ENCODE results near the gene JARID2.

Gene JARID2

DNA sequence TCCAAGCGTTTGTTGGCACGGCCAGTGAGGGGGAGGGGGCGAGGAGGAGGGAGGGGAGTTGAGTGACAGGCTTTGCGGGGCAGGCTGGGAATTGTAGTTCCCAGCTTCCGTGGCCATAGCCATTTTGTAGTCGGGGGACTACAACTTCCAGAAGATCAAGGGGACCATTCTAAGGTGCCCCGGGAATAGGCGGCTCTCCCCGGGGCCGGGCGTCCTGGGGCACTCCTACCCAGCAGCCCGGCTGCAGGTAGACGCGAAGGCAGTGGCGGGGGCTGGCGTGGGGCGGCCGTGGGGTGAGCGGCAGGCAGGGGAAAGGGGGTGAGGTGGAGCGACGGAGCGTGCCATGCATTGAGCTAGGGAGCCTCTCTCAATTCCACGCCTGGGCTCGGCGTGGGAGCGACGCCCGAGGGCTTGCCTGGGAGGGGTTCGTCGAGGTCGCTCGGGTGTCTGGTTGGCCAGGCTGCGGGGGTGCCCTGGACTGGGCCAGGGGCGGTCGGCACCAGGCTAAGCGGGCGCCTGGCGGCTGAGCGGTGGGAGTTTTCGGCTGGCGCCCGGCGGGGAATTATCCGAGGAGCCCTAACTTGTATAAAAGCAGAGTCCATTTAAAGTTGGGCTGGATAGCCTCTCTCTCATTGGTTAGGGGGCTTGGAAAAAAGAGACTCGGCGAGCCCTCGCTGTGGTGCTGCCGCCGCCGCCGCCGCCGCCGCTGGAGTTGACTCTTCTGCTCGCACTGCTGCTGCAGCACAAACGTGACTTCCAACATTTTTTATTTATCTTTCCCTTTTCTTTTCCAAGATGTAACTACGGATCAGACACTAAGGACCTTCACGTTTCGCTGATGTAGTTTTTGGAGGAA, at the start of gene JARID2:
JARID2 (plus strand) TSS at position 709 of the 856 bp plus-strand sequence. CDS start 471 bp downstream, outside the sequence.
- DNase-seq = peak; percentile 95 to 96

DNA sequence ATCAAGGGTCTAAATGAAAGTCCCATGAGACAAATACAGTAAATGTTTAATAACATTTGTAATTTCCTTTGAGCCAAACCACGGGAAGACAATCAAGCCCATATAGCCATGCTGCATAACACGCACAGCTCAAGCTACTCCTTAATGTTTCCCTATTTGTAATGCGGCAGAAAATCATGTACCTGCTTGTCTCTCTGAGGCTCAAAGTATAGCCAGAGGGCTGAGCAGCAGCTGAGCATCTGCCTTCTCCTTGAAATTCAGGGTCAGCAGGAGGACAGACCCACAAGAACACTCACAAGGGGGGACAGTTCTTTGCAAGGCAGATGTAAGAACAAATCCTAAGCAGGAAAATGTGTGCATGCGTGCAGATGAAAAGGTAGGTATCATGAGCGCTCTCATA, 45.8 kb upstream of the JARID2 start:
- DNase-seq = no peak

DNA sequence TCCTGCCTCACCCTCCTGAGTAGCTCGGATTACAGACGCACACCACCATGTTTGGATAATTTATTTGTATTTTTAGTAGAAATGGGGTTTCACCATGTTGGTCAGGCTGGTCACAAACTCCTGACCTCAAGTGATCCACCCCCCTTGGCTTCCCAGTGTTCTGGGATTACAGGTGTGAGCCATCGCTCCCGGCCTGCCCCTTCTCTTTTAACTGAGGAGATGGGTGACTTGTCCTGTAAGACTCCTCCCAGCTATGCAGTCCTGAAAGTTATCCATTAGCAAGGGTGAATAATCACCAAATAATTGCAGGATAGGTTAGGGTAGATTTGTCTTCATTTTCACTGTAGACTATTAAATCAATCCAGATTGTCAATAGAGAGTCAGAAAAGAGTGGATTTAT, 40.5 kb upstream of the JARID2 start:
- no peak for DNase-seq

DNA sequence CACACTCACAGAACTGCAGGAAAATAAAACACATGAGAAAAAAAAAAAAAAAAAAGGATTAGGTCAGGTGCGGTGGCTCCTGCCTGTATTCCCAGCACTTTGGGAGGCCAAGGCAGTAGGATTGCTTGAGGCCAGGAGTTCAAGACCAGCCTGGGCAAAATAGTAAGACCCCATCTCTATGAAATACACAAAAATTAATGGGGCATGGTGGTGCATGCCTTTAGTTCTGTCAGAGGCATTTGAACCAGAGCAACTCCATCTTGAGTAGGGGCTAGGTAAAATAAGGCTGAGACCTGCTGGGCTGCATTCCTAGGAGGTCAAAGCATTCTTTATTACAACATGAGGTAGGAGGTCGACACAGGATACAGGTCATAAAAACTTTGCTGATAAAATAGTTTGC, 39.0 kb upstream of the JARID2 start:
- DNase-seq = no peak

DNA sequence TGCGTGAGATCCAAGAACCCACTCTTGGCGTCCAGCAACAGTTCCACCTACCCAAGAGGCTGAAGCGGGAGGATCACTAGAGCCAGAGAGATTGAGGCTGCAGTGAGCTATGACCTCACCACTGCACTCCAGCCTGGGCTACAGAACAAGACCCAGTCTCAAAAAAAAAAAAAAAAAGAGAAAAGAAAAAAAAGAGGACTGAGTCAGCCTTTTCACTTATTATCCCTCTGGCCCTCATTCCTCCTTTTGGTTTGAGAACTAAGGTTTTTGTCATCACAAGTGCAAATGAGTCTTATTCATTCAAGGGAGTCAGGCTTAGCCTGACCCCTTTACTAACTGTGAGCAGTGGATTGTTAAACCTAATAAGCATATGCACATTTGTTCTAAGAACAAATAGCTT, 37.9 kb upstream of the JARID2 start:
- no peak for DNase-seq

DNA sequence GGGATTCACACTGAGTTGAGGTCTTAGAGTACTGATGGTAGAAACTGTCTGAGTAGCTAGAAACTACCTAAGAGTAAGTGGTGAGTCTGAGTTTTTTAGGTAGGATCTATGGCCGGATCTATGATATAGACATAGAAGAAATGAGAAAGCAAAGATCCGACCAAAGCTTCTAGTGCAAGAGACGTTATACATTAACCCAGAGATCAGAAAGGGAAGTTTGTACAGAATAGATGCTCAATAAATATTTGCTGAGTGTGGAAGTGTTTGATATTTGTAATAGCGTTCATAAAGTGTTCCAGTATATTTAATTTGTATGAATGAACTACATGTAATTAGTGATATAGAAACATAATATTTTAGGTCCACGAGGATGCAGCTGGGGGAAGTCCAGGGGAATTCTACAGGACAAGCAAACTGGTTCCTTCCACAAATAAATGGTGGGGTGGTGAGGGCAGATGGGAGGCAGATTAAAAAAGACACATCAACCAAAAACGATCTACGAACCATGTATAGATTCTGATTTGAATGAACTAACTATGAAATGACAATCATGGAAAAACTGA, 31.9 kb upstream of the JARID2 start:
- no peak for DNase-seq

DNA sequence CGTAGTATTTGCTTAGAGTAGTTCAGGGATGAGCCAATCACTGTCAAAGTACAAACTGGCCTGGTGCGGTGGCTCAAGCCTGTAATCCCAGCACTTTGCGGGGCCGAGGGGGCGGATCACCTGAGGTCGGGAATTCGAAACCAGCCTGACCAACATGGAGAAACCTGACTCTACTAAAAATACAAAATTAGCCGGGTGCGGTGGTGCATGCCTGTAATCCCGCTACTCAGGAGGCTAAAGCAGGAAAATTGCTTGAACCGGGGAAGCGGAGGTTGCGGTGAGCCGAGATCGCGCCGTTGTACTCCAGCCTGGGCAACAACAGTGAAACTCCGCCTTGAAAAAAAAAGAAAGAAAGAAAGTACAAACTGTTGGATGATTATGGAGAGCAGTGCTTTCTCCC, 27.5 kb upstream of the JARID2 start:
- DNase-seq = no peak

DNA sequence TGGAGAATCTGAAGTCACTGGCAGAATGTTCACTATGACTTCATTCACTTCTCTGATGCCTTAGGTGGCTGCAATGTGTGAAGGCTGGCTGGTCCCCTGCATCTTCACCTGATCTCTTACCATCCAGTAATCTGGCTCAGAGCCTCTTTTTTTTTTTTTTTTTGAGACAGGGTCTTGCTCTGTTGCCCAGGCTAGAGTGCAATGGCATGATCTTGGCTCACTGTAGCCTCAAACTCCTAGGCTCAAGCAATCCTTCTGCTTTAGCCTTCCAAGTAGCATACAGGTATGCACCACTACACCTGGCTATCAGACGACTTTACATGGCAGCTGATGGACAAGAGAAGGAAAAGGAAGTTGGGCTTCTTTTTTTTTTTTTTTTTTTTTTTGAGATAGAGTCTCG, 25.8 kb upstream of the JARID2 start:
- DNase-seq = no peak

DNA sequence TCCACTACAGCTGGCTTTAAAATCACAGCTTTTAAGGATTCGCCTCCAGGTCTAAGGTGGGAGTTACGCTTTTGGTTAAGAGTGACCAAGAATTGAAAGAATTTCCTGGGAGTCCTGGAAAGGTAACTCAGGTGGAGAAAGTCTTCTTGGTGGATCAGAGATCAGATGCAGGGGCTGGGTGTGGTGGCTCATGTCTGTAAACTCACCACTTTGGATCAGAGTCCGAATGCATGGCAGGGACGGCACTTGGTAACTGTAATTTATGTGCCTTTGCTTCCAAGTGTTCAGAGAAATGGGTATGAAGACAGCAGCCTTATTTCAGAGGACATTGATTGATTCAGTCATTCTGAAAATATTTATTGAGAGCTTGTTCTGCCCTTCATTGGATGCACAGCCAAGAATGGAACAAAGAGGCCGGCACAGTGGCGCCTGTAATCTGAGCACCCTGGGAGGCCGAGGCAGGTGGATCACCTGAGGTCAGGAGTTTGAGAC, 18.0 kb upstream of the JARID2 start:
- no peak for DNase-seq

DNA sequence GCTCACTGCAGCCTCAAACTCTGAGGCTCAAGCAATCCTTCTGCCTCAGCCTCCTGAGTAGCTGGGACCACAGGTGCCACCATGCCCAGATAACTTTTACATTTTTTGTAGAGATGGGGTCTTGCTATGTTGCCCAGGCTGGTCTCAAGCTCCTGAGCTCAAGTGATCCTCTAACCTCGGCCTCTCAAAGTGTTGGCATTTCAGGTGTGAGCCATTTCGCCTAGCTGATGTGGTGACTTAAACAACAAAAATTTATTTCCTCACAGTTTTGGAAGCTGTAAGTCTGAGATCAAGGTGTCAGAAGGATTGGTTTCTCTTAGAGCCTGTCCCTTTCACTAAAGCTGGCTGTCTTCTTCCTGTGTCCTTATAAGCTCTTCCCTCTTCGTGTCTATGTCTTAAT, 15.0 kb upstream of the JARID2 start:
- DNase-seq = no peak

DNA sequence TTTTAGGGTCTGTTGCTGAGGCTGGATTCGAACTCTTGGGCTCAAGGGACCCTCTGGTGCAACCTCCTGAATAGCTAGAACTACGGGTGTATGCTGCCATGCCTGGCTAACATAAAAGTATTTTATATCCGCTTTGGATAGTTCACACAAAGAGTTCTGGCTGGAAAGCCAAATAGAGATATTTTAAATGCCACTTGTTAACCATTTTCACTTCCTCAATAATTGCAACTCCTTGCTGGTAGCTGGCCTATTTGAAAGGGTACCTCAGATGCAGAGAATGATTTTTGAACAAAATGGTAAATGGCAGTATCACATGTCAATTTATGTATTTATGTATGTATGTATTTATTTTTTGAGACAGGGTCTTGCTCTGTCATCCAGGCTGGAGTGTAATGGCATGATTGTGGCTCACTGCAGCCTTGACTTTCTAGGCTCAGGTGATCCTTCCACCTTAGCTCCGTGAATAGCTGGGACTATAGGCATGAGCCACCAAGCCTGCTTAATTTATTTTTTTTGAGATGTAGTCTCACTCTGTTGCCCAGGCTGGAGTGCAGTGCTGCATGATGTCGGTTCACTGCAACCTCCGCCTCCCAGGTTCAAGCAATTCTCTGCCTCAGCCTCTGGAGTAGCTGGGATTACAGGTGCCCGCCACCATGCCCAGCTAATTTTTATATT, 12.9 kb upstream of the JARID2 start:
- DNase-seq = no peak

DNA sequence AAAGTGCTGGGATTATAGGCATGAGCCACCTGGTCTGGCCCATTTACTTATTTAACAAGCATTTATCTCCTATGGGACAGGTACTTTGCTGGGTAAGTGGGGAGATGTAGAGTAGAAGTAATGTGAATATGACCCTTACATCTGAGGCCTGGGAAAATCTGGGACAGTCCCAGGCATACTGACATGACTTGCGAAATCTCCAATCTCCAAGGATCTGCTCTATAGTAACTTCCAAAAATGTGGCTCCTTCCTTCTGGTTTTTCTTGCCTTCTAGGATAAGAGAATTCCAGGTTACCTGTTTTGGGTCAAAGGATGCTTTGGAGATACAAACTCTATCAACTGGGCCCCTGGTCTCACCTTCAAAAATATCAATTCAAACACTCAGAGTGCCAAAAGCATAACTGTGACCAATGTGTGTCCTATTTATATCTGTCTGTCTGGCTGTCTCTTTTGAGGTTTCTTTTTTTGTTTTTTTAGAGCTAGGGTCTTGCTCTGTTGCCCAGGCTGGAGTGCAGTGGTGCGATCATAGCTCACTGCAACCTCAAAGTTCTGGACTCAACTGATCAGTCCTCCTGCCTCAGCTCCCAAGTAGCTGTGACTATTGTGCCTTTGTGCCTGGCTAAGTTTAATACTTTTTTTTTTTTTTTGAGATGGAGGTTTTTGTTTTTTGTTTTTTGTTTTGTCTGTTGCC, 11.7 kb upstream of the JARID2 start:
- DNase-seq = no peak

DNA sequence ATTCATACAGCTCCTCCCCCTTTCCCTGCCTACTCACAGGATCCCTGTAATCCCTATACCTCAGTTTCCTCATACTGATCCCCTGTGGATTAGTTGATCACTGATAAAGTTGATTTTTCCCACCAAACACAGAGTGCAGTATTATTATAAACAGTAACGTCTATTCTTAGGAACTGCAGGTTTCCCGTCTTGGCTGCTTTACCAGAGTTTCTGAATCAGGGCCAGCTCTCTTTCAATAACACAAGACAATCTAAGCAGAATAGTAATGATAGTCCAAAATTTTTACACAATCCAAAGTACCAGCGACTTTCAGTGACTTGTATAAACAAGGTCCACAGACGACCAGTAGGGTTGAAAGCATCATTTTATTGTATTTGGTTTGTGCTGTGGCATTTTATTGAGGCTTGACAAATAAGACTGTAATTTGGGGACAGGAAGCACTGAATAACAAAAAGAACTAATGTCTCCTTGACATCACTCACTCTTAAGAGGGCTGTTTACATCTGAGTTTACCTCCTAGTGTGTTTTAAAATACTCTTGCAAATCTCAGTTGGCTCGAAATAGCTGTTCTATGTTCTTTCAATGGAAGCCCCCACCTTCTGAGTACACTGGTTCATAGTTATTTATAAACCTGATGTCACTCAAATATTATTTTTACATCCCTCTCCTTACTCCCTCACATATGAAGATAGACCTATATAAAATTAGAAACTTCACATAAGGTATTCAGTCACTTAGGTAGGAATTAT, 6.1 kb upstream of the JARID2 start:
- DNase-seq = no peak

DNA sequence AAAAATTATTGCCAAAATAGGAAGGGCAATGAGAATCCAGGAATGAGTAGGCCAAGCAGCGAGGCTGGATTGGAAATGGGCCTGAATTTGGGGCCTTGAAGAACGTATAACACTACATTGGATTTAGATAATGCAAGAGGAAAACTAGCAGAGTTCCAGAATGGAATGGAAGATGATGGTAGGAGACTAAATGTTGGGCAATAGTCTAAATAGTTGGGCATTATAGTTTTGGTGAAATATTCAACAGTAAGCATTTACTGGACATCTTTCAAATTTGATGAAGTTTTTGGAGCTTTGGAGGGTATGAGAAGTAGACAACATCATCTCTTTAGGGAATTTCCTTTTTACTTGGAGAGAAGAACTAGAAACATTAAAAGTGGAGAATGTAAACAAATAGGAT, 3.4 kb upstream of the JARID2 start:
- no peak for DNase-seq

DNA sequence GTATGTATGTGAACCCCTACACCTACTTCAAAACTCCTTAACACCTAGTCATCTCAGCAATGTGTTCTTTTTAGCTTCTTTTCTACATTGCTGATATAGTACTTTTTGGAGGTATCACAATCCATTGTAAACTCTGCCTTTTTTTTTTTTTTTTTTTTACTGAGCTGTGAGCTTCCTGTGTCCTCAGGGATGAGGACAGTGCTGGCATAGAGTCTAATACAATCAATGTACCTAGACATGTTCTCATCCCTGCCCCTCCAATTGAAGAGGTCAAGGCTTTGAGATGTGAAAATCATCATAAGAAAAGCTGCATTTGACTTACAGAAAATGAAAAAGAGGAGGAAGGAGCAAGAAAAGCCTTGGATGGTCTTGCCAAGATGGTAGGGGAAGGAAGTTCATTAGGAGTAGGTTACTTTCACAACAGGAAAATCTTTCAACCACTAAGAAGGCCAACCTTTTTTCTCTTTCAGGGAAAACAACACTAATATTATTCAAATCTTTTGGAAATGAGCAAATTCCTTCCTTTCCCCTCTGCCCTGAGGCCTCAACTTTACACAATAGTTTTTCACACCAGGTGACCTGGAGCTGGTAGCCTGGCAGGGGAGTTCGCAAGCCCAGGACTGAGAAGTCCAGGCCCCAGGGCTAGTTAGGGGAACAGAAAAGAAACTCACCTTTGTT, 2.8 kb upstream of the JARID2 start:
- DNase-seq = no peak

DNA sequence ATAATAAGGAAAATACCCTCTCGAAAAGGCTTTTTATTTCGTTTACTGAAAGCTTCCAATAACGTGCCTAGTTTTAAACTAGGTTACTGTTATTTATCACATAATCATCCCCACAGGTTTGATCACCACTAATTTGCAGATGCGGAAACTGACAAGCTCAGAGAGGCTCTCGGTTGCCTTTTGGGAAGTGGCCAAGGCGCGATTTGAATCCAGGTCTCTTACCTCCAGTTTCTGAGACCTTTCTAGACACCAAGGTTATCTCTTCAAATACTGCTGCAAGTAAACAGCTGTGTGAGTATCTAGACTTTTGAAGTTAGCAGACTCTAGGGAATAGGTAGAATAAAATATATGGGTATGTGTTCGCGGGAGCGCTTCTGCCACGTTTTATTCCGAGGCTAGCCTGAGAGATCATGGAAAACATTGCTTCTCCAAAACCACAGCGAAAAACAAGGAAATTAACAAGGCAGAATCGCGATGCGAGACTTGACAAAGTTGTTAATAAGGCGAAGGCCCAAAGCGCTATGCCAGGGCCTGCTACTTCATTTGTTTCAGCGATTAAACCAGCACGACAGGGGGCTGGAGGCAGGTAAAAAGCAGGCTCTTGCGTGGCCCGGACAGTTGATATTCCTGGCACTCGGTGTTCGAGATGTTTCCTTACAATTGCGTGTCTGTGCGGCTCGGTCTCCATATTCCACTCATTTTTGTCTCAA, 1.8 kb upstream of the JARID2 start:
- DNase-seq = no peak

DNA sequence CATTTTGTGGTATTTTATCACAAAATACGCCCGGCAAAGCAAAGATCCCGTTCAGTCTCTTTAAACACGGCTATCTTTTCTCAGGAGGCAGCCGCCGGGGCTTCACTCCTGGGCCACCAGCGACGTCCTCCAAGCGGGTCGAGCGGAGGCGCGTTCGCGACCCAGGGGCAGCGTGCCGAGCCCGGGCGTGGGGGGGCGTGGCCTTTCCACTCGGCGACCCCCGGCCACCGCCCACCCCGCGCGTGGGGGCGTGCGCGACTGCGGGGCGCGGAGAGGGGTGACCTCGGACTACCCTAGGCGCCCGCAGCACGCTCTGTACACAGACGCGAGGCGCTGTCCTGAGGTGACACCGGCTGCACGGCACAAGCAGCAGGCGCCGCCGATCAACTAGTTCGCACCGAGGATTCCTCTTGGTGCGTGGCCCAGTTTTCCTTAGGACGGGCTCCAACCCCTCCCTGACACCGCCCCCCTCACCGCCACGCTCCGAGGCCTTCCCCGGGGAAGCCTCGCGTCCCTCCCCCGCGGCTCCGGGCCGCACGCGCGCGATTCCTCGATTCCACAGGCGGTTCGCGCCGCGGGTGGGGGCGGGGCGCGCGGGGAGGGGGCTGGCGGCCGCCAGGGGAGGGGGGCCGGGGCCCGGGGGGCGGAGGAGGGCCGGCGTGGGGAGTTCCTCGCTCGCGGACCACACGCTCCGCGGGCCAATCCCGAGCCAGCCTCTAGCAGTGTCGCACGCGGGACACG, 1.1 kb upstream of the JARID2 start:
- peak; percentile 53 to 60 for DNase-seq

DNA sequence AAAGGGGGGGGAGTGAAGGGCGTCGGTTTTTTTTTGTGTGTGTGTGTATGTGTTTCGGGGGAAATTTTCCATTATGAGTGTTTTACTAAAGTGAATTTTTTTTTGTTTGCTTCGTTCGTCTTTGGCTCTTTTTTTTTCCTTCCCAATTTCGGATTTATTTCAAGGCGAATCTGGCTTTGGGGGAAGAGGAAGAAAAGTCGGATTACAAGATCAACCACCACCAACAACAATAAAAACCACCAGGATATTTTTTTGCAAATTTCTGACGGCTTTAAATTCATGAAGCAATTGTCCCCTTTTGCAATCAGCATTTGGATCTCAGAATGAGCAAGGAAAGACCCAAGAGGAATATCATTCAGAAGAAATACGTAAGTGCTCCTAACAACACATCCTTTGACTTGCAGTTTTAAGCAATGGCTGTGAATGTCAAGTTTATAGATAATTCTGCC, 372 bp downstream of the JARID2 start:
- no peak for DNase-seq

DNA sequence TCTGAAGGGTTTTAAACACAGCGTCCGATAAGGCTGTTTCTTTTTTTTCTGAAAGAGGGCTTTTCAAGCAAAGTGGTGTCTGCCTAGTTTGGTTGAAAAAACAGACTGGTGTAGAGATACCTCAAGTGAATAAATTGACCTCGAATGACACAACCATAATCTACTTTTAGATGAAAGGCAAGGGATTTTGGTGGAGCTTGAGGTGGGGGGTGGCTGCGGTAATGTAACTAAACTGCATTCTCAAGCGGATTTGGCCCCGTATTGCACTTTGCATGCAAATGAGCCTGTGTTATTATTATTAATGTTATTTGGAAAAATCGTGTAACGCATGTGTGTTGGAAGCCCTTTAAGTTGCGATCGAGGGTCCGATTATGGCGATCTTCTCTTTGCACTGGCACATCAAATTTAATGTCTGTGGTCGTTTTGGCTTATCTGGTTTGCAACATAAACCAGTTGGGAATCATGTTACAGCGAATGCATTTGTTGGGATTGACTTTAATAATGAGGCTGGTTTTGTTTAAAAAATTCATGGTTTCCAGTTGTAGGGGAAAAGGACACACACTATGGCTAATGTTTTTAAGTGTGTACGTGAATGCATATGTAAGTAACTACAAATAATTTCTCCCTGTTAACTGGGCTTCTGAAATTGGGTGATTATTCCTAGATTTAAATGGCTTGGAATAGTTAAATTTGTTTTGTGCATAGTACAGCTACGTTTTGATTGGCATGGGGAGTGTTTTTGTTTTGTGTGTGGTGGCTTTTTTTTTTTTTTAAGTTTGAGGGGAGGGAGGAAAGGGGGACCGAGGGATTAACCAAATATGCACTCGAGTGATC, 1.0 kb downstream of the JARID2 start:
- DNase-seq = peak in 1 of 2 experiments; percentile 14

Measured in activated CD4-positive, alpha-beta T cell treated with anti-CD3 and anti-CD28 coated beads, Interleukin-2, amount 50 U/mL, for 4 hours (primary cell).